Measurements from ENCODE around the gene PPP1R26.

The PPP1R26 gene

DNA sequence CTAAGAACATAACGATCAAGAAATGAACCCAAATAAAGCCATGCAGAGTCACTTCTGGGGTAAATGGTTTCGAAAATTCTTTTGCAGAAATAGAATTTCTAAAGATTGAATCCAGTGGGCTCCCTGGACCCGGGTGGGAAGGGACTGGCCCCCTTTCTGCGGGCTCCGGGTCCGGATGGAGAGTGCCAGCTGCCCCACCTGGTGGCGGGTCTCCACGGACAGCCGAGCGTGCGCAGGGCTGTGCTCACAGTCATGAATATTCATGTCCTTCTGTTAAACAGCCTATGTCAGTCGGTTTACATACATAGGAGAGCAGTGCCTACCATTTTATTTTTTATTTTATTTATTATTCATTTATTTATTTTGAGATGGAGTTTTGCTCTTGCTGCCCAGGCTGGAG, 4.7 kb upstream of the PPP1R26 start:
- no peak overlapping the region for H3K4me3 ChIP-seq
- no peaks in the 10 kb centered on the region for H3K9me3 ChIP-seq (replicated peaks in 1 of 11)
- TF ChIP-seq Cebpa-rat (IDR thresholded peaks at IDR 0.05): no peak
- H3K27me3 ChIP-seq: peaks cover 10 to 56% (median 37%) of the 10 kb centered on the region in 11 experiments
- H4K20me1 ChIP-seq: peaks cover 0 to 32% (median 0%) of the 10 kb centered on the region in 11 experiments; a peak in 10 of 22 replicates
- H3K27ac ChIP-seq: no peak overlapping the region
- H3K9ac ChIP-seq: no peak overlapping the region
- H3K4me1 ChIP-seq: peaks cover 0 to 14% (median 3%) of the 10 kb centered on the region in 10 experiments; a peak in 5 of 20 replicates
- H3K36me3 ChIP-seq: no peaks in the 10 kb centered on the region
- H3K4me2 ChIP-seq: 0 out of 22 replicates have a peak overlapping the region, but pooled peaks of 1 of the 11 experiments have one; percentile 52

DNA sequence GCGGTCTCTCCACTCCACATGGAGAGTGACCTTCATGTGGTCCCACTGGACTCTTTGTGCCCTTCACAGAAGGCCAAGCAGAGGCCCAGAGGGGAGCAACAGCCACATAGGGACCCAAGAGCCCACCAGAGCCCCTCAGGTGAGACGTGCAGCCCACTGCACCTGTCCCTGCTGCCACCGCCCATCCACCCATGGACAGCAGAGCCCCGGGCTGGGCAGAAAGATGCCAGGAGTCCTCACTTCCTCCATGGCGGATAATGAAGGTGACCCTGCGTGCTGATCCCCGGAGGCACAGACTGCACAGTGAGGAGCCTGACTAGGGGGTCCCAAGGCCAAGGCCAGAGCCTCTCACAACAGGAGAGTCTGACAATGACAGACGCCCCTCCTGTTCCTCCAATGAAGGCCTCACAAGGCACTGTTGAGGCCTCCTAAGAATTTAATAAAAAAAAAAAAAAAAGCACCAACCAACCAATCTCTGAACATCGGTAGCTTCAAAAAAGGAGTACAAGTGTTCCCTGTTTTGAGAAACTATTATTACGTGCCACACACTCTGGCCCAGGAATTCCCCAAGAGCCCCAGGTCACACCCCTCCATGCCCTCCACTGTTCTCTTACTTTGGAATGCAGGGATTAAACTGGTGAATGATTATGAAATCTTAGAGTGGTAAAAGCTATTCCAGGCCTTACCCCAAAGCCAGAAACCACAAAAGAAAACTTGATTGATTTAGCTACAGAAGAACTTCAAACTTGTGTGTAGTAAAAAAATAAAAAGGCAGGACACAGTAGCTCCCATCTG, 2.8 kb upstream of the PPP1R26 start:
- H3K9me3 ChIP-seq (replicated peaks in 1 of 11): no peaks in the 10 kb centered on the region
- no peaks in the 10 kb centered on the region for H3K36me3 ChIP-seq
- no peak overlapping the region for H3K4me2 ChIP-seq
- H3K9ac ChIP-seq: no peak overlapping the region
- H3K27me3 ChIP-seq: peaks cover 25 to 75% (median 56%) of the 10 kb centered on the region in 11 experiments
- H3K27ac ChIP-seq: no peak overlapping the region
- H3K4me3 ChIP-seq: no peak overlapping the region
- H4K20me1 ChIP-seq: peaks cover 0 to 45% (median 6%) of the 10 kb centered on the region in 11 experiments; a peak in 13 of 22 replicates
- no peak for TF ChIP-seq Cebpa-rat (IDR thresholded peaks at IDR 0.05)
- H3K4me1 ChIP-seq: peaks cover 9 to 17% (median 13%) of the 10 kb centered on the region in 10 experiments

GRCh38 chr9:135478191-135478590, 1.4 kb upstream of the PPP1R26 start:
- Histone ChIP-seq H4K20me1 (peaks cover 0 to 57% (median 12%) of the 10 kb centered on the region in 11 experiments; a peak in 15 of 22 replicates), H3K4me1 (peaks cover 9 to 17% (median 13%) of the 10 kb centered on the region in 10 experiments), H3K27me3 (peaks cover 31 to 89% (median 65%) of the 10 kb centered on the region in 11 experiments), H3K9ac (no peak overlapping the region), H3K9me3 (replicated peaks in 1 of 11) (no peaks in the 10 kb centered on the region), H3K36me3 (peaks cover 0 to under 1% (median 0%) of the 10 kb centered on the region in 11 experiments; a peak in 2 of 22 replicates), H3K4me3 (no peak overlapping the region), H3K4me2 (no peak overlapping the region), H3K27ac (no peak overlapping the region)
- no peak for TF ChIP-seq Cebpa-rat (IDR thresholded peaks at IDR 0.05)

GRCh38 chr9:135478829-135479468, 633 bp upstream of the PPP1R26 start:
- Histone ChIP-seq H3K27ac (no peak overlapping the region; a peak in 1 of 22 replicates), H4K20me1 (peaks cover 0 to 60% (median 14%) of the 10 kb centered on the region in 11 experiments; a peak in 15 of 22 replicates), H3K27me3 (peaks cover 30 to 90% (median 66%) of the 10 kb centered on the region in 11 experiments), H3K9me3 (replicated peaks in 1 of 11) (no peaks in the 10 kb centered on the region), H3K4me1 (peaks cover 9 to 17% (median 13%) of the 10 kb centered on the region in 10 experiments), H3K4me2 (peak overlapping the region; percentile 65 to 100 (median 85)), H3K9ac (peak overlapping the region in 8 of 11 experiments; percentile 14 to 68 (median 33); a peak in 7 of 22 replicates), H3K36me3 (peaks cover 0 to 8% (median 1%) of the 10 kb centered on the region in 11 experiments; a peak in 10 of 22 replicates), H3K4me3 (peak overlapping the region; percentile 68 to 92 (median 78))
- TF ChIP-seq Cebpa-rat (IDR thresholded peaks at IDR 0.05): no peak

DNA sequence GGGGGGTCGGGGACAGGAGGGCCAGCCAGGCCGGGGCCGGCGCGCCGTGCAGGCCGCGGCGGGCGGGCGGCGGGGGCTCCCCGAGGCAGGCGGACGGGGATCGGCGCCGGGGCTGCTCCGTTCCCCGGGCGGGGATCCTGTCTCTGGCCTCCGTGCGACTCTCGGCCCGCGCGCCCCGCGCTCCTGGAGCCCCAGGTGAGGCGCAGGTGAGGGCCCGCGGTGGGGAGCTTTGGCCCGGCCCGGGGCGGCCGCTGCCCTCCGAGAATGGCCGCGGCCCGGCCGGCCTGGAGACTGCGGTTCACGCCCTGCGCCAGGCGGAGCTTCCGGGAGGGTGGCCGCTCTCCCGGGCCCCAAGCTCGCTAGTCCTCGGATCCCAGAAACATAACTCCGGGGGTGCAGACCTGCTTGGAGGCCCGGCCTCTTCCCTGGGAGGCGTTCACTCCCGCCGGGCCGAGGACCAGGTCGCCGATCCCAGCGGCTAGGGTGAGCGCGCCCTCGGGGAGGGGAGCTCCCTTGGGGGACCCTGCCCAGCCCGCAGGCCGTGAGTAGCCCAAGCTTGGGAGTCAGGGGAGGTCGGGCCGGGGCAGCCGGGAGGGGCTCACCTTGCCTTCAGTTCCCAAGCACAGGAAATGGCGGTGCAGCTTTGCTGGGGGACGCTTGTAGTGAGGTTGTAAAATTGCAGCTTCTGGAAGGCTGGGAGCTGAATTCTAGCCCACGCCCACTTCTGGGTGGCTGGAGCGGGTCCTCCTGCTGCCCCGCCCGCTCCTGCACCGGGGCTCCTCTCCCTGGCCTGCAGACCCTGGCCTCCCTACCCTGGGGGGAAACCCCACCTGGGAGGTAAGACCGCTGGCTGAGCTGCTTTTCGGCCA, 723 bp downstream of the PPP1R26 start:
- no peak for TF ChIP-seq Cebpa-rat (IDR thresholded peaks at IDR 0.05)
- peak overlapping the region; percentile 81 to 100 (median 97) for H3K4me2 ChIP-seq
- peak overlapping the region; percentile 68 to 92 (median 78) for H3K4me3 ChIP-seq
- H3K36me3 ChIP-seq: peaks cover 0 to 22% (median 13%) of the 10 kb centered on the region in 11 experiments; a peak in 15 of 22 replicates
- H3K27me3 ChIP-seq: peaks cover 21 to 88% (median 62%) of the 10 kb centered on the region in 11 experiments
- peak overlapping the region in 5 of 11 experiments; percentile 37 to 57 (median 48); a peak in 7 of 22 replicates for H3K27ac ChIP-seq
- peak overlapping the region; percentile 55 to 90 (median 77) for H3K9ac ChIP-seq
- peaks cover 0 to 64% (median 17%) of the 10 kb centered on the region in 11 experiments; a peak in 15 of 22 replicates for H4K20me1 ChIP-seq
- H3K4me1 ChIP-seq: peaks cover 9 to 17% (median 13%) of the 10 kb centered on the region in 10 experiments
- no peaks in the 10 kb centered on the region for H3K9me3 ChIP-seq (replicated peaks in 1 of 11)

GRCh38 chr9:135480940-135481310, 1.3 kb downstream of the PPP1R26 start:
- Histone ChIP-seq H3K9me3 (replicated peaks in 1 of 11) (no peaks in the 10 kb centered on the region), H3K27me3 (peaks cover 21 to 84% (median 62%) of the 10 kb centered on the region in 11 experiments), H3K4me1 (peaks cover 9 to 17% (median 13%) of the 10 kb centered on the region in 10 experiments), H3K36me3 (peaks cover 0 to 28% (median 19%) of the 10 kb centered on the region in 11 experiments; a peak in 15 of 22 replicates), H3K27ac (no peak overlapping the region), H3K4me3 (peak overlapping the region; percentile 68 to 92 (median 78)), H3K9ac (peak overlapping the region in 9 of 11 experiments; percentile 55 to 90 (median 79); a peak in 12 of 22 replicates), H4K20me1 (peaks cover 0 to 64% (median 17%) of the 10 kb centered on the region in 11 experiments; a peak in 15 of 22 replicates), H3K4me2 (peak overlapping the region; percentile 81 to 100 (median 97))
- TF ChIP-seq Cebpa-rat (IDR thresholded peaks at IDR 0.05): no peak

- no peak for TF ChIP-seq Cebpa-rat (IDR thresholded peaks at IDR 0.05)
- Histone ChIP-seq H3K4me2 (peak overlapping the region in 1 of 11 experiments; percentile 1; a peak in 1 of 22 replicates), H4K20me1 (peaks cover 0 to 68% (median 17%) of the 10 kb centered on the region in 11 experiments; a peak in 15 of 22 replicates), H3K36me3 (peaks cover 0 to 41% (median 27%) of the 10 kb centered on the region in 11 experiments; a peak in 15 of 22 replicates), H3K9me3 (replicated peaks in 1 of 11) (no peaks in the 10 kb centered on the region), H3K27me3 (peaks cover 21 to 75% (median 54%) of the 10 kb centered on the region in 11 experiments), H3K4me1 (peaks cover 9 to 17% (median 13%) of the 10 kb centered on the region in 10 experiments), H3K27ac (no peak overlapping the region), H3K9ac (no peak overlapping the region), H3K4me3 (no peak overlapping the region)
These were observed 2.6 kb downstream of the PPP1R26 start for GRCh38 chr9:135482015-135482754.
